ENCODE measurements around the gene SNTG2. TPM values are rescaled to one million over a fixed set of nuclear protein-coding genes. Genes with fewer than 3 reads are reported as not detected.
"Not testable (repeated sequence)": the region's sequence is repeated elsewhere in the genome, so short reads cannot be mapped to it uniquely, and the experiment has no call there.

The SNTG2 gene
- total RNA-seq, 2 experiments from 2014 or later: not detected

DNA sequence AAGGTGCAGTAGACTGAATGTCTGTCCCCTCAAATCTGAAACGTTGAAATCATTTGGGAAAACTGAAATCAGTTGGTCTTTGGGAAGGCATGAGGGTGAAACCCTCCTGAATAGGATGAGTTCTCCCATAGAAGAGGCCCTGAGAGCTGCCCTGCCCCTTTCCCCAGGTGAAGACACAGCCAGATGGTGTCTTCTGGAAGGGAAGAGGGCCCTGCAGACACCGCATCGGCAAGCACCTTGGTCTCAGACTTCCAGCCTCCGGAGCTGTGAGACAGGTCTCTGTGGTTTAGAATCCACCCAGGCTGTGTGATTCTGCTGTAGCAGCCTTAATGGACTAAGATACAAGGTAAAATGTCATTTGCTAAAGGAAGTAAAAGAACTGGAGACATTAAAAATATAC lies 42.1 kb upstream of the SNTG2 start:
- H3K9me3 ChIP-seq (ENCODE audit: low read length): peaks cover 15% of the 10 kb centered on the region
- intact Hi-C loops (cut with micrococcal nuclease; ENCODE audit: unreplicated experiment): no loop called here
- TF ChIP-seq, protein P1, sequence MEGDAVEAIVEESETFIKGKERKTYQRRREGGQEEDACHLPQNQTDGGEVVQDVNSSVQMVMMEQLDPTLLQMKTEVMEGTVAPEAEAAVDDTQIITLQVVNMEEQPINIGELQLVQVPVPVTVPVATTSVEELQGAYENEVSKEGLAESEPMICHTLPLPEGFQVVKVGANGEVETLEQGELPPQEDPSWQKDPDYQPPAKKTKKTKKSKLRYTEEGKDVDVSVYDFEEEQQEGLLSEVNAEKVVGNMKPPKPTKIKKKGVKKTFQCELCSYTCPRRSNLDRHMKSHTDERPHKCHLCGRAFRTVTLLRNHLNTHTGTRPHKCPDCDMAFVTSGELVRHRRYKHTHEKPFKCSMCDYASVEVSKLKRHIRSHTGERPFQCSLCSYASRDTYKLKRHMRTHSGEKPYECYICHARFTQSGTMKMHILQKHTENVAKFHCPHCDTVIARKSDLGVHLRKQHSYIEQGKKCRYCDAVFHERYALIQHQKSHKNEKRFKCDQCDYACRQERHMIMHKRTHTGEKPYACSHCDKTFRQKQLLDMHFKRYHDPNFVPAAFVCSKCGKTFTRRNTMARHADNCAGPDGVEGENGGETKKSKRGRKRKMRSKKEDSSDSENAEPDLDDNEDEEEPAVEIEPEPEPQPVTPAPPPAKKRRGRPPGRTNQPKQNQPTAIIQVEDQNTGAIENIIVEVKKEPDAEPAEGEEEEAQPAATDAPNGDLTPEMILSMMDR (conservative IDR thresholded peaks at IDR 0.05; ENCODE audit: low read length): no peak
- H3K4me3 ChIP-seq (ENCODE audit: low read depth, low read length, poor library complexity, severe bottlenecking): no peak overlapping the region
- ChIA-PET CTCF (ENCODE audit: unreplicated experiment) (no interaction called here), POLR2A (no interaction called here)
- H3K36me3 ChIP-seq (ENCODE audit: insufficient read depth, low read length): no peaks in the 10 kb centered on the region
- no peak for DNase-seq (ENCODE audit: low spot score)
- no peak overlapping the region for H2AFZ ChIP-seq (ENCODE audit: low read length)
- no peaks in the 10 kb centered on the region for H3K79me2 ChIP-seq (ENCODE audit: insufficient read depth, low read depth, low read length)
- BruUV-seq (replicated peaks): no TSS peak
- no peaks in the 10 kb centered on the region for H4K20me1 ChIP-seq (ENCODE audit: insufficient read depth, low read length)
- no peak overlapping the region for H3K27ac ChIP-seq (ENCODE audit: low read depth, low read length, poor library complexity, severe bottlenecking)
- no peak overlapping the region for H3K4me2 ChIP-seq (ENCODE audit: low read length)
- no peaks in the 10 kb centered on the region for H3K9me2 ChIP-seq (ENCODE audit: insufficient read depth, low read length)
- H3K4me1 ChIP-seq (ENCODE audit: insufficient read depth, low read length, poor library complexity, severe bottlenecking): no peaks in the 10 kb centered on the region

GRCh38 chr2:909764-910379 lies 40.8 kb upstream of the SNTG2 start:
- POLR2A ChIA-PET; DNase-seq (ENCODE audit: low spot score); H3K9me2 ChIP-seq (ENCODE audit: insufficient read depth, low read length); H3K4me2 ChIP-seq (ENCODE audit: low read length); H3K4me1 ChIP-seq (ENCODE audit: insufficient read depth, low read length, poor library complexity, severe bottlenecking); H3K4me3 ChIP-seq (ENCODE audit: low read depth, low read length, poor library complexity, severe bottlenecking); H4K20me1 ChIP-seq (ENCODE audit: insufficient read depth, low read length); H2AFZ ChIP-seq (ENCODE audit: low read length); H3K79me2 ChIP-seq (ENCODE audit: insufficient read depth, low read depth, low read length); BruUV-seq (replicated peaks); H3K36me3 ChIP-seq (ENCODE audit: insufficient read depth, low read length); intact Hi-C loops (cut with micrococcal nuclease; ENCODE audit: unreplicated experiment); H3K27ac ChIP-seq (ENCODE audit: low read depth, low read length, poor library complexity, severe bottlenecking); CTCF ChIA-PET (ENCODE audit: unreplicated experiment): not testable (repeated sequence)
- peaks cover 15% of the 10 kb centered on the region for H3K9me3 ChIP-seq (ENCODE audit: low read length)

DNA sequence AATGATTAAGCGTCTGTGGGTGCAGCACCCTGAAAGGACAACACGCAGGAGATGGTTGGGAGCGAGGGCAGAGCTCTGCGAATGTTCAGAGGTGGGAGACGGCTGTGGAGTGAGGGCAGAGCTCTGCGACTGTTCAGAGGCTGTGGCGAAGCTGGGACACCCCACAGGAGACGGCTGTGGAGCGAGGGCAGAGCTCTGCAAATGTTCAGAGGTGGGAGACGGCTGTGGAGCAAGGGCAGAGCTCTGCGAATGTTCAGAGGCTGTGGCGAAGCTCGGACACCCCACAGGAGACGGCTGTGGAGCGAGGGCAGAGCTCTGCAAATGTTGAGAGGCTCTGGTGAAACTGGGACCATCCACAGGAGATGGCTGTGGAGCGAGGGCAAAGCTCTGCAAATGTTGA lies 40.0 kb upstream of the SNTG2 start:
- H4K20me1 ChIP-seq (ENCODE audit: insufficient read depth, low read length): no peaks in the 10 kb centered on the region
- H3K27ac ChIP-seq (ENCODE audit: low read depth, low read length, poor library complexity, severe bottlenecking): no peak overlapping the region
- intact Hi-C loops (cut with micrococcal nuclease; ENCODE audit: unreplicated experiment): no loop called here
- POLR2A ChIA-PET: no interaction called here
- no peaks in the 10 kb centered on the region for H3K9me2 ChIP-seq (ENCODE audit: insufficient read depth, low read length)
- CTCF ChIA-PET (ENCODE audit: unreplicated experiment): no interaction called here
- no peak for TF ChIP-seq EZH2phosphoT487 (IDR thresholded peaks at IDR 0.05; ENCODE audit: borderline replicate concordance, low read depth, low read length)
- TF ChIP-seq, protein P1 (conservative IDR thresholded peaks at IDR 0.05; ENCODE audit: low read length): no peak
- no peaks in the 10 kb centered on the region for H3K4me1 ChIP-seq (ENCODE audit: insufficient read depth, low read length, poor library complexity, severe bottlenecking)
- H2AFZ ChIP-seq (ENCODE audit: low read length): no peak overlapping the region
- no TSS peak for BruUV-seq (replicated peaks)
- H3K4me3 ChIP-seq (ENCODE audit: low read depth, low read length, poor library complexity, severe bottlenecking): no peak overlapping the region
- H3K4me2 ChIP-seq (ENCODE audit: low read length): no peak overlapping the region
- H3K36me3 ChIP-seq (ENCODE audit: insufficient read depth, low read length): no peaks in the 10 kb centered on the region
- peaks cover 15% of the 10 kb centered on the region for H3K9me3 ChIP-seq (ENCODE audit: low read length)
- no peaks in the 10 kb centered on the region for H3K79me2 ChIP-seq (ENCODE audit: insufficient read depth, low read depth, low read length)
- no peak for DNase-seq (ENCODE audit: low spot score)
